Measurements from ENCODE around the gene MLPH.

The MLPH gene

DNA sequence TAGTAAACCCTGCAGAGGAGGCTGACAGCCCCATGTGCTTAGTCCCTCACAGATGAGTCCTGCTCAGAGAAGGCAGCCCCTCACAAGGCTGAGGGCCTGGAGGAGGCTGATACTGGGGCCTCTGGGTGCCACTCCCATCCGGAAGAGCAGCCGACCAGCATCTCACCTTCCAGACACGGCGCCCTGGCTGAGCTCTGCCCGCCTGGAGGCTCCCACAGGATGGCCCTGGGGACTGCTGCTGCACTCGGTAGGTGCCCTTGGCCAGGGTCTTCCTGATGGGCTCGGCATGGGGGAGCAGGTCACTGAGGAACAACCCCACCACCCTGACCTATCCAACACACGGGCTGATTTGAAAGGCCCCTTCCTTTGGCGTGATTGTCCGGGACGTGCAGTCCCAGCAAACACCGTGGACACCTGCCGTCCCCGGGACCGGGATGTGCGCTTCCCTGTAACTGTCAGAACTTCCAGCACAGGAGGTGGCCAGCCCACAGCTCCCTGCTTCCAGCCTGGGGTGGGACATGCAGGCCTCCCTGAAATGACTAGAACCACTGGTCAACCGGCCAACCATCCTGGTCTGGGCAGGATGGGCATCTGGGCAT is 38.6 kb downstream of the MLPH start:
- ChIA-PET POLR2A (no interaction called here), CTCF (no interaction called here)
- TF ChIP-seq FOXK2 (IDR thresholded peaks at IDR 0.05) (no peak), ELF4 (IDR thresholded peaks at IDR 0.05) (no peak), L3MBTL2 (conservative IDR thresholded peaks at IDR 0.05) (no peak), ZNF384 (IDR thresholded peaks at IDR 0.05) (no peak), BHLHE40 (IDR thresholded peaks at IDR 0.05; ENCODE audit: borderline replicate concordance) (no peak), SUZ12 (IDR thresholded peaks at IDR 0.05) (no peak), LEF1 (IDR thresholded peaks at IDR 0.05; ENCODE audit: borderline replicate concordance) (no peak), FOXM1 (IDR thresholded peaks at IDR 0.05; ENCODE audit: borderline replicate concordance) (no peak), SP1 (IDR thresholded peaks at IDR 0.05) (no peak), TARDBP (IDR thresholded peaks at IDR 0.05) (no peak), HDGF (IDR thresholded peaks at IDR 0.05; ENCODE audit: borderline replicate concordance) (no peak), CTBP1 (IDR thresholded peaks at IDR 0.05; ENCODE audit: borderline replicate concordance) (no peak), FOXA1 (IDR thresholded peaks at IDR 0.05) (no peak), ARNT (IDR thresholded peaks at IDR 0.05) (no peak), NFRKB (IDR thresholded peaks at IDR 0.05) (no peak)
- TF ChIP-seq, protein P1, sequence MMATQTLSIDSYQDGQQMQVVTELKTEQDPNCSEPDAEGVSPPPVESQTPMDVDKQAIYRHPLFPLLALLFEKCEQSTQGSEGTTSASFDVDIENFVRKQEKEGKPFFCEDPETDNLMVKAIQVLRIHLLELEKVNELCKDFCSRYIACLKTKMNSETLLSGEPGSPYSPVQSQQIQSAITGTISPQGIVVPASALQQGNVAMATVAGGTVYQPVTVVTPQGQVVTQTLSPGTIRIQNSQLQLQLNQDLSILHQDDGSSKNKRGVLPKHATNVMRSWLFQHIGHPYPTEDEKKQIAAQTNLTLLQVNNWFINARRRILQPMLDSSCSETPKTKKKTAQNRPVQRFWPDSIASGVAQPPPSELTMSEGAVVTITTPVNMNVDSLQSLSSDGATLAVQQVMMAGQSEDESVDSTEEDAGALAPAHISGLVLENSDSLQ (IDR thresholded peaks at IDR 0.05): no peak
- no peak for DNase-seq (ENCODE audit: extremely low spot score)

DNA sequence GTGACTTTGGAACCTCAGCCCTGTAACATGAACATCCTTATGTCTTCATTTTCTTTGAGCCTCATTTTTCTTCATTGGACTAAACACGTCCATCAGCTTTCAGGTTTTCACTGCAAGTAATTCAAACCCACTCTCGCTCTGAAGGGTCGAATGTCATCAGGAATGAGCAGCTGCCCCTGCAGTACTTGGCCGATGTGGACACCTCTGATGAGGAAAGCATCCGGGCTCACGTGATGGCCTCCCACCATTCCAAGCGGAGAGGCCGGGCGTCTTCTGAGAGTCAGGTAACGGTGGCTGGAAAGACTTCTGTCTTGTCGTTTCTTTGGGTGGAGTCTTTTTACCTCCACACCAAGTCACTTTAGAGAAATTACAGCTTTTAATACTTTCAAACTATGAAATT is 40.2 kb downstream of the MLPH start:
- ChIA-PET POLR2A (no interaction called here), CTCF (no interaction called here)
- DNase-seq (ENCODE audit: extremely low spot score): no peak
- no peak for TF ChIP-seq L3MBTL2 (conservative IDR thresholded peaks at IDR 0.05)
- TF ChIP-seq SP1 (IDR thresholded peaks at IDR 0.05): no peak
- no peak for TF ChIP-seq ARNT (IDR thresholded peaks at IDR 0.05)
- no peak for TF ChIP-seq CTBP1 (IDR thresholded peaks at IDR 0.05; ENCODE audit: borderline replicate concordance)
- no peak for TF ChIP-seq BHLHE40 (IDR thresholded peaks at IDR 0.05; ENCODE audit: borderline replicate concordance)

DNA sequence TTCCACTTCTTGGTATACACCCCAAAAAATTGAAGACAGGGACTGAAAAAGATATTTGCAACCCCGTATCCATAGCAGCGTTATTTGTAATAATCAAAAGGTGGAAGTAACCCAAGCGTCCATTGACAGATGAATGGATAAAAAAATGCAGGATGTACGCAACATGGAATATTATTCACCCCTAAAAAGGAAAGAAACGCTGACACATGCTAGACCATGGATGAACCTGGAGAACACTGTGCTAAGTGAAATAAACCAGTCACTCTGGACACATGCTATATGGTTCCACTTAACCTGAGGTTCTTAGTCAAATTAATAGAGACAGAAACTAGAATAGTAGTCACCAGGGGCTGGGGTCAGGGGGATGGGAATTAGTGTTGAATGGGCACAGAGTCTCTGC is 40.7 kb downstream of the MLPH start:
- TF ChIP-seq CTBP1 (IDR thresholded peaks at IDR 0.05; ENCODE audit: borderline replicate concordance) (no peak), BHLHE40 (IDR thresholded peaks at IDR 0.05; ENCODE audit: borderline replicate concordance) (no peak)
- TF ChIP-seq, protein P1 (IDR thresholded peaks at IDR 0.05): no peak
- DNase-seq (ENCODE audit: extremely low spot score): no peak
- CTCF ChIA-PET: no interaction called here
- POLR2A ChIA-PET: no interaction called here

DNA sequence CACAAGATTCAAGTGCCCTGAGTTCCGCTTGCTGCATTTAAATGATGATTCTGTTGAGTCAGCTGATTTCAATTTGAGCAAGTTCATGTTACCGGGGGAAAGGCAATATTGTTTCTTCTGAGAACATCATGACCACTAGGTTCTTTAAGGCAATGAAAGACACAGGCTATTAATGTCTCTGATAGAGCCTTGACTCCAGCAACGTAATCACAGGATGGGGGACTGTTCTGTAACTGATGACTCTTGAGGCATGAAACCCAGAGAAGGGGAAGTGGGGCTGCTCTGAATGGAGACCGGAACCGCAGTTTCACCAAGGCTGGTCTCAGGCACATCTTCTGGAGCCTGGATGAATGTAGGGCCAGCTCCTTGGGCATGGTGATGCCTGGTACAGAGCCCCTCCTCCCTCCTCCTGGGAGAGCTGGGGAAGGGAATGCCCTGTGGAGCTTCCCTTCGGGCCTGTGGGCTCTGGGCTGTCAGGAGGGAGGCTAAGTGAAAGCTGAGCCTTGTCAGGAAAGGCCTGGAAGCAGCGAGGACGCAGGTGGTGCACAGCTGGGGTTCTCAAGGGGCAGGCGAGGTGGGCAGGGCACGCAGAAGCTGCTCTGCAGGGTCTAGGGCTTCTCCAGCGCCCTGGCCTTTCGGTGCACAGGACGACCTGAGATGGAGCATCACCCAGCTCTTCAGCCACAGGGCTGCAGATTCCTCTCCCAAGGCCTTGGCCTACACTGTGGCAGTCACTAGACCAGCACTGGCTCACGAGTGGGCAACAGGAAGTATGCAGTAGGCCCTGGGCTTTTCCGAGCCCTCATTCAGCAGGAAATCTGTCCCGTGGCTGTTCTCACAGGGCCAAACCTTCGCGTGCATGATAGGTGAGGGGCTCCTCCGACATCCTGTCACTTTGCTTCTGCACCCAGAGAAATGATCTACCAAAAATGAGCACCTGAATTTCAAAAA is 42.7 kb downstream of the MLPH start:
- TF ChIP-seq L3MBTL2 (conservative IDR thresholded peaks at IDR 0.05): no peak
- no peak for TF ChIP-seq SUZ12 (IDR thresholded peaks at IDR 0.05)
- TF ChIP-seq FOXM1 (IDR thresholded peaks at IDR 0.05; ENCODE audit: borderline replicate concordance): no peak
- no peak for TF ChIP-seq CTBP1 (IDR thresholded peaks at IDR 0.05; ENCODE audit: borderline replicate concordance)
- no peak for TF ChIP-seq BHLHE40 (IDR thresholded peaks at IDR 0.05; ENCODE audit: borderline replicate concordance)
- TF ChIP-seq ELF4 (IDR thresholded peaks at IDR 0.05): no peak
- no peak for TF ChIP-seq FOXK2 (IDR thresholded peaks at IDR 0.05)
- TF ChIP-seq, protein P1 (IDR thresholded peaks at IDR 0.05): no peak
- no peak for TF ChIP-seq ZNF384 (IDR thresholded peaks at IDR 0.05)
- TF ChIP-seq TARDBP (IDR thresholded peaks at IDR 0.05): no peak
- no peak for TF ChIP-seq LEF1 (IDR thresholded peaks at IDR 0.05; ENCODE audit: borderline replicate concordance)
- no peak for TF ChIP-seq HDGF (IDR thresholded peaks at IDR 0.05; ENCODE audit: borderline replicate concordance)
- TF ChIP-seq ARNT (IDR thresholded peaks at IDR 0.05): no peak
- ChIA-PET POLR2A (no interaction called here), CTCF (interaction anchor here (1.4 kb wide), 1 partner anchor 42 kb away, joined by 3 read pairs; no protein-coding TSS in a partner anchor)
- no peak for DNase-seq (ENCODE audit: extremely low spot score)

DNA sequence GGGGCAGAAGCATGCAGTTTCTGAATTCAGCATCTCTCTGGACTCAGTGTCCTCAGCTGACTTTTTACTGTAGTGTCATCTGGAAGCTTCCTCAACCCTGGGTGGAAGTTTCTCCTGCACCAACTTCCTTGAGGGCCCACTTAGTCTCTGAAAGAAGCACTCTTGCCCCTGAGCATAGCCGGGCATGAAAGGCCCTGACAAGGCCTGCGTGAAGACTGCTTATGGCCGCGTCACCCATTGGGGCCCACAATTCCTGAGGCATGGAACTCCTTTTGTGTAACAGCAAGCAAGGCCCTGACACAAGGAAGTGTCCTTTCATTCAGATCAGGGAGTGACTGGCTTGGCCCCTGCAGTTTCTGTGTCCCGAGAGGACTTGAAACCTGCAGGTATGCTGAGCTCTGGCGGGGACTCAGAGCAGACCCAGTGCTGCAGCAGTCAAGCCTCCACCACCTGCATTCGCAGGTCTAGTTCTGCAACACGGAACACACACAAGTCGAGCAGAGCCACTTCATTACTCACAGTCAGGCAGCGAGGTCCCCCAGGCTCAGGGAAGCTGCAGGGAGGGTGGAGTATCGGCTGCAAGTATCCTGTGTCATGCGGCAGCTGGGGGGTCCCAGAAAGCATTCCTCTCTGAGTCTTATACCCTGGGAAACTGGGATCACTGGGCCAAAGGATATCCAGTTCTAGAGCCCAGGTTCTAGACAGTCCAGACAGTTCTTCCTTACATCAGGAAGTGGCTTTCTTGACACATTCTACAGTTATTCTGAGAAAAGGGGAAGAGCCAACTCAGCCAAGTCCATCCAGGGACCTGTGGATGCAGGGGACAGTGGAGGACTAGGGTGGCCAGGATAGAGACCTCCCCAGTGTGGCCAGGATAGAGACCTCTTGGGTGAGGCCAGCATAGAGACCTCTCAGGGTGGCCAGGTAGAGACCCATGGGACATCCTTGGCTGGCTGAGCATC is 43.7 kb downstream of the MLPH start:
- TF ChIP-seq CTBP1 (IDR thresholded peaks at IDR 0.05; ENCODE audit: borderline replicate concordance) (no peak), FOXK2 (IDR thresholded peaks at IDR 0.05) (no peak)
- ChIA-PET CTCF (no interaction called here), POLR2A (no interaction called here)
- DNase-seq (ENCODE audit: extremely low spot score): no peak

DNA sequence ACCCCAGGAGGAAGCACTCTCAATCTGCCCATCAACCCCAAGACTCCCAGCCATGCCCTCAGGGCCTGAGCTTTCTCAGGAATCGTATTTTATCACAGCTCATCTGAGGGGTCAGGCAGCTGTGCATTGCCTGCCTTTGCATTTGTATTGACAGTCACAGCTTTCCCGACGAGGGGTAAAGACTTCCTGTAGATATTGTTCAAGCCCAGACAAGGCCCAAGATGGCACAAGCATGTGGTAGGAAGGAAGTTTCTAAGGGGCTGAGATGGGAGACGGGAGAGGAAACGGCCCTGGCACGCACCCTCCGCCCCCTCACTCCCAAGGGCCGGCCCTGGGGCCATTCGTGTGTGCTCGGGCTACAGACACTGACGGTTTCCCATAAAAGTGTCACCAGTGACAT is 45.1 kb downstream of the MLPH start:
- ChIA-PET POLR2A (no interaction called here), CTCF (interaction anchor here (0.5 to 1.0 kb wide), 2 partner anchors 20 to 731 kb away, joined by 3 to 7 read pairs; no protein-coding TSS in a partner anchor)
- TF ChIP-seq BHLHE40 (IDR thresholded peaks at IDR 0.05; ENCODE audit: borderline replicate concordance) (no peak), LEF1 (IDR thresholded peaks at IDR 0.05; ENCODE audit: borderline replicate concordance) (no peak), SUZ12 (IDR thresholded peaks at IDR 0.05) (no peak), TARDBP (IDR thresholded peaks at IDR 0.05) (no peak), L3MBTL2 (conservative IDR thresholded peaks at IDR 0.05) (no peak), CTBP1 (IDR thresholded peaks at IDR 0.05; ENCODE audit: borderline replicate concordance) (no peak), FOXK2 (IDR thresholded peaks at IDR 0.05) (no peak), ELF4 (IDR thresholded peaks at IDR 0.05) (no peak), SP1 (IDR thresholded peaks at IDR 0.05) (no peak), NFRKB (IDR thresholded peaks at IDR 0.05) (no peak), HDGF (IDR thresholded peaks at IDR 0.05; ENCODE audit: borderline replicate concordance) (no peak), ZNF384 (IDR thresholded peaks at IDR 0.05) (no peak), FOXM1 (IDR thresholded peaks at IDR 0.05; ENCODE audit: borderline replicate concordance) (no peak), FOXA1 (IDR thresholded peaks at IDR 0.05) (no peak), ARNT (IDR thresholded peaks at IDR 0.05) (no peak)
- TF ChIP-seq, protein P1 (IDR thresholded peaks at IDR 0.05): no peak
- no peak for DNase-seq (ENCODE audit: extremely low spot score)
